ENCODE data around the gene ALOX15.

GRCh38 chr17:4663711-4664110 is 22.2 kb upstream of the ALOX15 start:
- TF ChIP-seq SIN3A (IDR thresholded peaks at IDR 0.05; ENCODE audit: borderline replicate concordance, insufficient read depth, low read length), result no peak
- TF ChIP-seq POLR2AphosphoS5 (IDR thresholded peaks at IDR 0.05; ENCODE audit: low read depth, low read length), result no peak
- TF ChIP-seq, protein P1, sequence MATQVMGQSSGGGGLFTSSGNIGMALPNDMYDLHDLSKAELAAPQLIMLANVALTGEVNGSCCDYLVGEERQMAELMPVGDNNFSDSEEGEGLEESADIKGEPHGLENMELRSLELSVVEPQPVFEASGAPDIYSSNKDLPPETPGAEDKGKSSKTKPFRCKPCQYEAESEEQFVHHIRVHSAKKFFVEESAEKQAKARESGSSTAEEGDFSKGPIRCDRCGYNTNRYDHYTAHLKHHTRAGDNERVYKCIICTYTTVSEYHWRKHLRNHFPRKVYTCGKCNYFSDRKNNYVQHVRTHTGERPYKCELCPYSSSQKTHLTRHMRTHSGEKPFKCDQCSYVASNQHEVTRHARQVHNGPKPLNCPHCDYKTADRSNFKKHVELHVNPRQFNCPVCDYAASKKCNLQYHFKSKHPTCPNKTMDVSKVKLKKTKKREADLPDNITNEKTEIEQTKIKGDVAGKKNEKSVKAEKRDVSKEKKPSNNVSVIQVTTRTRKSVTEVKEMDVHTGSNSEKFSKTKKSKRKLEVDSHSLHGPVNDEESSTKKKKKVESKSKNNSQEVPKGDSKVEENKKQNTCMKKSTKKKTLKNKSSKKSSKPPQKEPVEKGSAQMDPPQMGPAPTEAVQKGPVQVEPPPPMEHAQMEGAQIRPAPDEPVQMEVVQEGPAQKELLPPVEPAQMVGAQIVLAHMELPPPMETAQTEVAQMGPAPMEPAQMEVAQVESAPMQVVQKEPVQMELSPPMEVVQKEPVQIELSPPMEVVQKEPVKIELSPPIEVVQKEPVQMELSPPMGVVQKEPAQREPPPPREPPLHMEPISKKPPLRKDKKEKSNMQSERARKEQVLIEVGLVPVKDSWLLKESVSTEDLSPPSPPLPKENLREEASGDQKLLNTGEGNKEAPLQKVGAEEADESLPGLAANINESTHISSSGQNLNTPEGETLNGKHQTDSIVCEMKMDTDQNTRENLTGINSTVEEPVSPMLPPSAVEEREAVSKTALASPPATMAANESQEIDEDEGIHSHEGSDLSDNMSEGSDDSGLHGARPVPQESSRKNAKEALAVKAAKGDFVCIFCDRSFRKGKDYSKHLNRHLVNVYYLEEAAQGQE (IDR thresholded peaks at IDR 0.05; ENCODE audit: insufficient read depth in 1 of 2, low read depth in 2 of 2, low read length in 2 of 2), result no peak
- no peak for TF ChIP-seq TAF1 (IDR thresholded peaks at IDR 0.05; ENCODE audit: borderline replicate concordance, insufficient read depth, low read length)
- no peak for TF ChIP-seq FOXP2 (optimal IDR thresholded peaks at IDR 0.05; ENCODE audit: borderline replicate concordance, extremely low read depth, extremely low read length, insufficient read depth)
